ENCODE results near the gene AGBL1. TPM values are rescaled to one million over a fixed set of nuclear protein-coding genes. Genes with fewer than 3 reads are reported as not detected.

The AGBL1 gene
- total and polyA plus RNA-seq, 2 donors (not counting 3 experiments of a cell fraction or from before 2014, with no cell fraction given): not detected

DNA sequence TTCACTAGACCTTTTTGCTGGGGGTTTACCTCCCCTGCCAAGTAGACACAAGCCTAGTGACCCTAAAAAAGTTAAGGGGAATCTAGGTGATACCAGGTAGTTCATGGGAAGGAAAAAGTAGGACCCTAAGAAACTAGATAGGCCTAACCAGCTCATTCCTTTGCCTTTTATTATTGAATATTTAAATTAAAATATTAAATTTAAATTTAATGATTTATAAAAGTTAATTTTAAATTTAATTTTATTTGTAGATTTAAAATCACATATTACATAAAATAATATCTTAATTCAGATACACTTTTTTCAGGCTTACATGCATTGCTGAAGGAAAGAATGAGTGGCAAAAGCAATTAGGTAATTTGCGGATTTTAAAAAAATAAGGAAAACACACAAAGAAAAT, 584.9 kb downstream of the AGBL1 start:
- no peaks in the 10 kb centered on the region for H3K9me1 ChIP-seq (replicated peaks; ENCODE audit: control insufficient read depth, extremely low read depth, insufficient read depth, low read length)
- TF ChIP-seq POLR2A (IDR thresholded peaks at IDR 0.05; ENCODE audit: low read depth, low read length): no peak
- TF ChIP-seq POLR2AphosphoS5 (IDR thresholded peaks at IDR 0.05; ENCODE audit: insufficient read depth, low read depth, low read length): no peak
- TF ChIP-seq, protein P1, sequence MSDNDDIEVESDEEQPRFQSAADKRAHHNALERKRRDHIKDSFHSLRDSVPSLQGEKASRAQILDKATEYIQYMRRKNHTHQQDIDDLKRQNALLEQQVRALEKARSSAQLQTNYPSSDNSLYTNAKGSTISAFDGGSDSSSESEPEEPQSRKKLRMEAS (IDR thresholded peaks at IDR 0.05; ENCODE audit: insufficient read depth, insufficient read length): no peak
- no peak for TF ChIP-seq EZH2 (IDR thresholded peaks at IDR 0.05; ENCODE audit: borderline replicate concordance, low read depth, low read length, severe bottlenecking)
- no peak for TF ChIP-seq GATA2 (IDR thresholded peaks at IDR 0.05; ENCODE audit: insufficient read depth, insufficient read length, low read depth, low read length)
- TF ChIP-seq CTCF (IDR thresholded peaks at IDR 0.05; ENCODE audit: extremely low read depth in 1 of 2, insufficient read depth in 1 of 2, low read depth in 1 of 2, low read length in 2 of 2): no peak
- no peak for TF ChIP-seq MYC (IDR thresholded peaks at IDR 0.05; ENCODE audit: low read depth, low read length)
- TF ChIP-seq FOS (IDR thresholded peaks at IDR 0.05; ENCODE audit: borderline replicate concordance, insufficient read depth, low read length): no peak
- TF ChIP-seq JUN (IDR thresholded peaks at IDR 0.05; ENCODE audit: borderline replicate concordance, insufficient read depth, insufficient read length, low read depth): no peak
- no peaks in the 10 kb centered on the region for H3K36me3 ChIP-seq (ENCODE audit: control insufficient read depth in 2 of 2, extremely low read depth in 1 of 2, insufficient read depth in 2 of 2, low read length in 2 of 2)
- H3K9ac ChIP-seq (replicated peaks; ENCODE audit: extremely low read depth, insufficient read depth, low read length): no peak overlapping the region
- no peak overlapping the region for H3K27ac ChIP-seq (ENCODE audit: insufficient read depth, low read depth, low read length)
- no peak overlapping the region for H2AFZ ChIP-seq (ENCODE audit: low read depth, low read length)
- no TSS peak for BruUV-seq (replicated peaks)
- ChIA-PET CTCF (no interaction called here), POLR2A (no interaction called here)
- no peaks in the 10 kb centered on the region for H3K27me3 ChIP-seq (ENCODE audit: control insufficient read depth in 2 of 2, insufficient read depth in 2 of 2, low read length in 2 of 2)
- no peaks in the 10 kb centered on the region for H3K4me1 ChIP-seq (ENCODE audit: control insufficient read depth, extremely low read depth, insufficient read depth, low read length)
- intact Hi-C loops (cut with micrococcal nuclease) (no loop called here), dilution Hi-C loops (cut with MboI; ENCODE audit: extremely low pct_ligation_motif_present, low sequenced_read_pairs) (no loop called here)
- no peaks in the 10 kb centered on the region for H3K9me3 ChIP-seq (replicated peaks; ENCODE audit: control insufficient read depth, insufficient read depth, low read length)
- FAIRE-seq: no peak
- no peak overlapping the region for H3K4me2 ChIP-seq (ENCODE audit: insufficient read depth, low read length)
- no peak for DNase-seq (ENCODE audit: low read depth, low spot score)
- H3K79me2 ChIP-seq (ENCODE audit: control insufficient read depth, insufficient read depth, low read length): no peaks in the 10 kb centered on the region
- no peaks in the 10 kb centered on the region for H4K20me1 ChIP-seq (replicated peaks; ENCODE audit: control insufficient read depth, extremely low read depth, insufficient read depth, low read length)
- H3K4me3 ChIP-seq (replicated peaks in 1 of 3; ENCODE audit: insufficient read depth in 1 of 3, low read depth in 1 of 3, low read length in 3 of 3): no peak overlapping the region

Data from endothelial cell of umbilical vein (primary cell).